Measurements from ENCODE around the gene PARL.

DNA sequence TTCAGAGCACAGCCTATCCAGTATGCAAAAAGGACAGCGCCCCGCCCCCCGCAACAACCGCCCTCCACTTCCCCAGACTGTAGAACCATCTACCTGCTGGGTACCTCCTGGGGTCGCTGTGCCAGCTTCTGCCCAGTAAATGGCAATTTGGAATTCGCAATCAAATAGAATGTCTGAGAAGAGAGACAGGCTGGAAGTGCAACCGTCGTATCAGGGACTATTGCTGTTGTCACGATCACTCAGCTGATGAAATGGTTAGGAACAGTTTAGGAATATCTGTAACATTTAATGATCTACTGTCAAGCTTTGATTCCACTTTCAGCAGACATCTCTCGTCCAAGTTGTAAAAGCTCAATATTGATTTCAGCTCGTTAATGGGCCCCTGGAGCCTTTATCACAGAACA is 13.3 kb upstream of the PARL start:
- TF ChIP-seq POLR2A (IDR thresholded peaks at IDR 0.05; ENCODE audit: low read depth, low read length) (no peak), POLR2AphosphoS5 (IDR thresholded peaks at IDR 0.05; ENCODE audit: low read depth, low read length) (no peak), TAF1 (IDR thresholded peaks at IDR 0.05; ENCODE audit: low read depth, low read length) (no peak), POU2F2 (IDR thresholded peaks at IDR 0.05; ENCODE audit: low read depth, low read length) (no peak)
